ENCODE measurements around the gene BEAN1.
"Not testable (repeated sequence)": the region's sequence is repeated elsewhere in the genome, so short reads cannot be mapped to it uniquely, and the experiment has no call there.

BEAN1 gene

DNA sequence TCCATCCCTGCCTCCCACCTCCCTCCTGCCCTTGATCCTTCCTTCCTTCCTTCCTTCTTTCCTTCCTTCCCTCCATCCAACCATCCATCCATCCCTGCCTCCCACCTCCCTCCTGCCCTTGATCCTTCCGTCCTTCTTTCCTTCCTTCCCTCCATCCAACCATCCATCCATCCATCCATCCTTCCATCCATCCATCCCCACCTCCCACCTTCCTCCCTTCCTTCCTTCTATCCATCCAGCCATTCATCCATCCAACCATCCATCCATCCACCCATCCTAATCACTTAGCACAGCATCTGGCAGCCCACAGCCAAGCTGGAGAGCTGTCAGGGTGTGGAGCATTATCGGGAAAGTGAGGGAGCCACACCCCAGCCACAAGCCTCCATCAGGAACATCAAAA is 68.3 kb downstream of the BEAN1 start:
- no peaks in the 10 kb centered on the region for H3K36me3 ChIP-seq (ENCODE audit: control insufficient read depth in 2 of 2, insufficient read depth in 1 of 2, low read length in 2 of 2)
- H3K27ac ChIP-seq (ENCODE audit: extremely low read depth, low read depth, low read length), result no peak overlapping the region
- H3K9me3 ChIP-seq (ENCODE audit: control insufficient read depth, insufficient read depth, low read depth, low read length), result no peaks in the 10 kb centered on the region
- ChIA-PET CTCF (no interaction called here), POLR2A (no interaction called here)
- no peaks in the 10 kb centered on the region for H3K4me1 ChIP-seq (ENCODE audit: control insufficient read depth, insufficient read depth, low read length)
- no peak for TF ChIP-seq ZNF623 (tag by site-specific recombination; IDR thresholded peaks at IDR 0.05)
- peak; percentile 94 for TF ChIP-seq ZNF366 (tag by site-specific recombination; conservative IDR thresholded peaks at IDR 0.05)
- H3K4me3 ChIP-seq (ENCODE audit: low read depth, low read length), result no peak overlapping the region

- H3K36me3 ChIP-seq (ENCODE audit: control insufficient read depth in 2 of 2, insufficient read depth in 1 of 2, low read length in 2 of 2); CTCF ChIA-PET; POLR2A ChIA-PET; H3K9me3 ChIP-seq (ENCODE audit: control insufficient read depth, insufficient read depth, low read depth, low read length); H3K4me1 ChIP-seq (ENCODE audit: control insufficient read depth, insufficient read depth, low read length); H3K27ac ChIP-seq (ENCODE audit: extremely low read depth, low read depth, low read length); H3K4me3 ChIP-seq (ENCODE audit: low read depth, low read length): not testable (repeated sequence)
Measured at GRCh38 chr16:66496226-66496625, 69.1 kb downstream of the BEAN1 start.

DNA sequence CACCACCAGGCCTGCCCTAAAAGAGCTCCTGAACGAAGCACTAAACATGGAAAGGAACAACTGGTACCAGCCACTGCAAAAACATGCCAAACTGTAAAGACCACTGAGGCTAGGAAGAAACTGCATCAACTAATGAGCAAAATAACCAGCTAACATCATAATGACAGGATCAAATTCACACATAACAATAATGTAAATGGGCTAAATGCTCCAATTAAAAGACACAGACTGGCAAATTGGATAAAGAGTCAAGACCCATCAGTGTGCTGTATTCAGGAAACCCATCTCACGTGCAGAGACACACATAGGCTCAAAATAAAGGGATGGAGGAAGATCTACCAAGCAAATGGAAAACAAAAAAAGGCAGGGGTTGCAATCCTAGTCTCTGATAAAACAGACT is 70.8 kb downstream of the BEAN1 start:
- H3K27ac ChIP-seq (ENCODE audit: extremely low read depth, low read depth, low read length); CTCF ChIA-PET; H3K36me3 ChIP-seq (ENCODE audit: control insufficient read depth in 2 of 2, insufficient read depth in 1 of 2, low read length in 2 of 2); H3K9me3 ChIP-seq (ENCODE audit: control insufficient read depth, insufficient read depth, low read depth, low read length); H3K4me1 ChIP-seq (ENCODE audit: control insufficient read depth, insufficient read depth, low read length); POLR2A ChIA-PET; H3K4me3 ChIP-seq (ENCODE audit: low read depth, low read length): not testable (repeated sequence)

DNA sequence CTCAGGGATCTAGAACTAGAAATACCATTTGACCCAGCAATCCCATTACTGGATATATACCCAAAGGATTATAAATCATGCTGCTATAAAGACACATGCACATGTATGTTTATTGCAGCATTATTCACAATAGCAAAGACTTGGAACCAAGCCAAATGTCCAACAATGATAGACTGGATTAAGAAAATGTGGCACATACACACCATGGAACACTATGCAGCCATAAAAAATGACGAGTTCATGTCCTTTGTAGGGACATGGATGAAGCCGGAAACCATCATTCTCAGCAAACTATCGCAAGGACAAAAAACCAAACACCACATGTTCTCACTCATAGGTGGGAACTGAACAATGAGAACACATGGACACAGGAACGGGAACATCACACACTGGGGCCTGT is 74.5 kb downstream of the BEAN1 start:
- peak; percentile 75 for TF ChIP-seq ZNF146 (tag by site-specific recombination; IDR thresholded peaks at IDR 0.05)
- POLR2A ChIA-PET, result interaction anchor here (0.7 kb wide), 1 partner anchor 13 kb away, joined by 3 read pairs; no protein-coding TSS in a partner anchor
- CTCF ChIA-PET; H3K4me1 ChIP-seq (ENCODE audit: control insufficient read depth, insufficient read depth, low read length); H3K27ac ChIP-seq (ENCODE audit: extremely low read depth, low read depth, low read length); H3K36me3 ChIP-seq (ENCODE audit: control insufficient read depth in 2 of 2, insufficient read depth in 1 of 2, low read length in 2 of 2); H3K4me3 ChIP-seq (ENCODE audit: low read depth, low read length); H3K9me3 ChIP-seq (ENCODE audit: control insufficient read depth, insufficient read depth, low read depth, low read length): not testable (repeated sequence)

GRCh38 chr16:66502020-66502913 is 75.2 kb downstream of the BEAN1 start:
- CTCF ChIA-PET, result no interaction called here
- peak; percentile 53; the same call in 1 of the 2 replicates for TF ChIP-seq ZBTB17 (tag by site-specific recombination; IDR thresholded peaks at IDR 0.05)
- no peak for TF ChIP-seq ZNF274 (IDR thresholded peaks at IDR 0.05; ENCODE audit: low read length)
- 0 out of 2 replicates have a peak, but pooled peaks have one; percentile 44 for TF ChIP-seq ZNF274 (tag by site-specific recombination; IDR thresholded peaks at IDR 0.05; ENCODE audit: borderline replicate concordance)
- no peak for TF ChIP-seq GLIS1 (tag by site-specific recombination; IDR thresholded peaks at IDR 0.05)
- Histone ChIP-seq H3K27ac (ENCODE audit: extremely low read depth, low read depth, low read length) (no peak overlapping the region), H3K4me1 (ENCODE audit: control insufficient read depth, insufficient read depth, low read length) (no peaks in the 10 kb centered on the region), H3K36me3 (ENCODE audit: control insufficient read depth in 2 of 2, insufficient read depth in 1 of 2, low read length in 2 of 2) (no peaks in the 10 kb centered on the region), H3K4me3 (ENCODE audit: low read depth, low read length) (no peak overlapping the region), H3K9me3 (ENCODE audit: control insufficient read depth, insufficient read depth, low read depth, low read length) (no peaks in the 10 kb centered on the region)
- POLR2A ChIA-PET, result interaction anchor here (0.7 kb wide), 1 partner anchor 14 kb away, joined by 3 read pairs; no protein-coding TSS in a partner anchor

- no peaks in the 10 kb centered on the region for H3K4me1 ChIP-seq (ENCODE audit: control insufficient read depth, insufficient read depth, low read length)
- CTCF ChIA-PET, result no interaction called here
- no peak overlapping the region for H3K27ac ChIP-seq (ENCODE audit: extremely low read depth, low read depth, low read length)
- POLR2A ChIA-PET, result no interaction called here
- no peaks in the 10 kb centered on the region for H3K36me3 ChIP-seq (ENCODE audit: control insufficient read depth in 2 of 2, insufficient read depth in 1 of 2, low read length in 2 of 2)
- H3K9me3 ChIP-seq (ENCODE audit: control insufficient read depth, insufficient read depth, low read depth, low read length), result no peaks in the 10 kb centered on the region
- no peak overlapping the region for H3K4me3 ChIP-seq (ENCODE audit: low read depth, low read length)
- TF ChIP-seq ZBTB8A (tag by site-specific recombination; IDR thresholded peaks at IDR 0.05) (no peak), ZNF223 (tag by site-specific recombination; IDR thresholded peaks at IDR 0.05) (no peak), ZNF292 (tag by site-specific recombination; IDR thresholded peaks at IDR 0.05; ENCODE audit: borderline replicate concordance, low read depth) (no peak), ZFP69B (tag by site-specific recombination; IDR thresholded peaks at IDR 0.05) (no peak), ZNF433 (tag by site-specific recombination; IDR thresholded peaks at IDR 0.05; ENCODE audit: low read depth) (no peak), BCL11A (tag by site-specific recombination; IDR thresholded peaks at IDR 0.05; ENCODE audit: low read depth) (no peak), ZBTB48 (tag by site-specific recombination; IDR thresholded peaks at IDR 0.05) (no peak), KLF8 (tag by site-specific recombination; IDR thresholded peaks at IDR 0.05) (no peak), ZNF335 (tag by site-specific recombination; conservative IDR thresholded peaks at IDR 0.05) (no peak), KLF16 (tag by site-specific recombination; IDR thresholded peaks at IDR 0.05) (no peak), ZNF677 (tag by site-specific recombination; IDR thresholded peaks at IDR 0.05) (no peak), YY1 (tag by site-specific recombination; IDR thresholded peaks at IDR 0.05) (no peak), ZNF792 (tag by site-specific recombination; IDR thresholded peaks at IDR 0.05) (no peak), ZNF654 (tag by site-specific recombination; IDR thresholded peaks at IDR 0.05; ENCODE audit: low read depth) (no peak), ZNF549 (tag by site-specific recombination; IDR thresholded peaks at IDR 0.05) (no peak), ZNF302 (tag by site-specific recombination; IDR thresholded peaks at IDR 0.05; ENCODE audit: low read depth) (no peak)
Measured at GRCh38 chr16:66503030-66503429, 75.9 kb downstream of the BEAN1 start.

All from HEK293 (cell line).